Measurements from ENCODE around the gene ABCB1.
"Not testable (repeated sequence)": the region's sequence is repeated elsewhere in the genome, so short reads cannot be mapped to it uniquely, and the experiment has no call there.

Gene ABCB1

GRCh38 chr7:87574630-87575029, 26.1 kb downstream of the ABCB1 start:
- DNase-seq, result no peak

GRCh38 chr7:87572513-87572912, 28.2 kb downstream of the ABCB1 start:
- not testable (repeated sequence) for DNase-seq

- DNase-seq, result no peak
These were observed 30.5 kb downstream of the ABCB1 start for GRCh38 chr7:87570178-87570577.

GRCh38 chr7:87567052-87567451, 33.6 kb downstream of the ABCB1 start:
- no peak for DNase-seq

GRCh38 chr7:87566311-87566900, 34.3 kb downstream of the ABCB1 start:
- no peak for DNase-seq

- DNase-seq, result no peak
These were observed 34.8 kb downstream of the ABCB1 start for GRCh38 chr7:87565877-87566276.

- DNase-seq, result peak in 1 of 2 experiments; percentile 10
These were observed 36.3 kb downstream of the ABCB1 start for GRCh38 chr7:87564296-87564963.

- no peak for DNase-seq
These were observed 39.0 kb downstream of the ABCB1 start for GRCh38 chr7:87561702-87562101.

GRCh38 chr7:87561102-87561501, 39.6 kb downstream of the ABCB1 start:
- DNase-seq, result no peak

- DNase-seq, result no peak
These were observed 48.3 kb downstream of the ABCB1 start for GRCh38 chr7:87552351-87552900.

- DNase-seq, result no peak
These were observed 52.4 kb downstream of the ABCB1 start for GRCh38 chr7:87548123-87548919.

- DNase-seq, result no peak
These were observed 54.9 kb downstream of the ABCB1 start for GRCh38 chr7:87545760-87546159.

GRCh38 chr7:87543623-87544022, 57.1 kb downstream of the ABCB1 start:
- no peak for DNase-seq

GRCh38 chr7:87541648-87542047, 59.0 kb downstream of the ABCB1 start:
- no peak for DNase-seq

GRCh38 chr7:87538052-87538451, 62.6 kb downstream of the ABCB1 start:
- no peak for DNase-seq

GRCh38 chr7:87534072-87534471, 66.6 kb downstream of the ABCB1 start:
- no peak for DNase-seq

GRCh38 chr7:87530126-87530525, 70.6 kb downstream of the ABCB1 start:
- DNase-seq, result no peak

GRCh38 chr7:87528730-87529129, 72.0 kb downstream of the ABCB1 start:
- peak in 1 of 2 experiments; percentile 1 for DNase-seq

- no peak for DNase-seq
These were observed 81.9 kb downstream of the ABCB1 start for GRCh38 chr7:87518735-87519134.

- no peak for DNase-seq
These were observed 82.8 kb downstream of the ABCB1 start for GRCh38 chr7:87517891-87518290.

GRCh38 chr7:87517136-87517815, 83.4 kb downstream of the ABCB1 start:
- no peak for DNase-seq

GRCh38 chr7:87513735-87514335, 86.8 kb downstream of the ABCB1 start:
- DNase-seq, result no peak

GRCh38 chr7:87512906-87513305, 87.8 kb downstream of the ABCB1 start:
- DNase-seq, result no peak

All from SW 1271 (cell line).